Measurements from ENCODE around the gene DHPS. TPM values are rescaled to one million over a fixed set of nuclear protein-coding genes. Genes with fewer than 3 reads are reported as not detected.
A peak's percentile ranks its signal among the peaks of the same experiment; 100 is the strongest.

The DHPS gene
- total and polyA plus RNA-seq, 2 experiments from 2014 or later: 50.9 to 68.4 TPM

DNA sequence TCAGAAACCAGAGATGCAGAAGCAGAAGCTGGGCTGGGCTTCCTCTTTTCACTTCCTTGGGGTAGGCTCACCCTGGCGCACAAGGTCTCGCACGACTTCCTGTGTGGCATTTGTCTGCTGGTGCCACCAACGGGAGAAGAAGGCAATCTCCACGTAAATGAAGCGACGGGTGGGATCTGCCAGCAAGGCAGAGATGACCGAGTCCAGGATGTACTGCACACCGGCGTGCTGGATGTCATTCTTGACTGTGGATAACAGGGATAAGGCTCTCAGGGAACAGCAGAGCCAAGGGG, 16.5 kb downstream of the DHPS start:
- Histone ChIP-seq H3K79me2 (ENCODE audit: insufficient read depth) (peaks cover 42% of the 10 kb centered on the region), H3K4me2 (ENCODE audit: unreplicated experiment) (no peak overlapping the region), H3K27me3 (replicated peaks; ENCODE audit: insufficient read depth) (no peaks in the 10 kb centered on the region), H3K4me1 (ENCODE audit: insufficient read depth) (peaks cover 16% of the 10 kb centered on the region), H3K9me3 (ENCODE audit: low read depth) (no peaks in the 10 kb centered on the region), H3F3A (ENCODE audit: insufficient read depth) (peaks cover 6% of the 10 kb centered on the region; the same call in 1 of the 2 replicates), H4K20me1 (ENCODE audit: insufficient read depth) (no peaks in the 10 kb centered on the region), H2AFZ (no peak overlapping the region), H3K9ac (no peak overlapping the region), H3K27ac (no peak overlapping the region), H3K9me2 (ENCODE audit: insufficient read depth) (no peaks in the 10 kb centered on the region), H3K36me3 (ENCODE audit: low read depth) (no peaks in the 10 kb centered on the region), H3K4me3 (no peak overlapping the region)
- WGBS, 2 experiments (ENCODE audit: low coverage in 1 of 2, low lambda C conversion rate in 2 of 2, missing lambda C conversion rate in 2 of 2): 95 to 97% methylated on average over 10 of the region's 10 CpGs
- DNase-seq: no peak
- in situ Hi-C loops (cut with MboI): no loop called here
- TF ChIP-seq EZH2 (IDR thresholded peaks at IDR 0.05; ENCODE audit: insufficient read depth, poor library complexity, severe bottlenecking): no peak
- no peak for TF ChIP-seq EZH2phosphoT487 (IDR thresholded peaks at IDR 0.05; ENCODE audit: insufficient read depth, low read depth)

DNA sequence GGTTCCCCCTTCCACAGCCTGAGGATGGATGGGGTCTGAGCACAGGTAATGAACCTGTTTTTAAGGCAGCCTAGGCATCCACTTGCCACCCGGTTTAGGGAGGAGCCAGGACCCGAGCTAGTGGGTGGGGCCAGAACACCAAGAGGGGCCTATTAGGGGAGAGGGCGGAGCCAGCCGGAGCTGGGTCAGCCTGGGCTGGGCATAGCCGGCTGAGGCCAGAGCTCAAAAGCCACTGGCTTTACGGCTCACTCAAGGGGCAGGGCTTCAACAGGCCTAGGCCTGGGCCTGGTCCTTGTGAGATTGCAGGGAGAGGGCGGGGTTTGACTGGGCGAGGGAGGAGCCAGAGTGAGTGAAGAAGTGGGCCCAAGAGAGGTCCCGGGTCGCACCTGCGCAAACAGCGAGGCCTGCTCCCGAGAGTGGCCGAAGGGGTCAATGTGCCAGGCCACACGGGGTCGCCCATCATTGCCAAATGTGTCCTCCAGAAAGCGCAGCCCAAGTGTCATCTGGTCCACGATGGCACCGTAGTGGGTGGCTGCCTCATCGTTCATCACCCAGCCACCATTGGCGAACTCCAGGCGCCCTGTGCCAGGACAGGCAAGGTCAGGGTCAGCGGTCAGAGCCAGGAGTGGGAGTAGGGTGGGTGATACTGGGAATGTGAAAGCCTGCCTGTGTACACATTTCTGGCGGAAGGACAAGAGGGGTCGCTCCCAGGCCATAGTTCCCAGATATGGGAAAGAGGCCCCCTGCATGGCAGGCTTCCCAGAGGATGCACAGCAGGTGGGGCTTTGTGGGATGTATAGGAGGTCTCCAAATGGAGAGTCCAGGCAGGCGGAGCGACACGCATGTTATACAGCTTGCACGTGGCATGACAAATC, 17.0 kb downstream of the DHPS start:
- H3K9me3 ChIP-seq (ENCODE audit: low read depth): no peaks in the 10 kb centered on the region
- peaks cover 37% of the 10 kb centered on the region for H3K79me2 ChIP-seq (ENCODE audit: insufficient read depth)
- no peak overlapping the region for H3K4me3 ChIP-seq
- peak; percentile 26 for DNase-seq
- no peak overlapping the region for H3K27ac ChIP-seq
- H3F3A ChIP-seq (ENCODE audit: insufficient read depth): peaks cover 6% of the 10 kb centered on the region; the same call in 1 of the 2 replicates
- H3K36me3 ChIP-seq (ENCODE audit: low read depth): no peaks in the 10 kb centered on the region
- no peaks in the 10 kb centered on the region for H3K9me2 ChIP-seq (ENCODE audit: insufficient read depth)
- TF ChIP-seq EZH2 (IDR thresholded peaks at IDR 0.05; ENCODE audit: insufficient read depth, poor library complexity, severe bottlenecking) (no peak), EZH2phosphoT487 (IDR thresholded peaks at IDR 0.05; ENCODE audit: insufficient read depth, low read depth) (no peak)
- 86 to 88% methylated on average over 29 of the region's 29 CpGs for WGBS, 2 experiments (ENCODE audit: low coverage in 1 of 2, low lambda C conversion rate in 2 of 2, missing lambda C conversion rate in 2 of 2)
- no peaks in the 10 kb centered on the region for H4K20me1 ChIP-seq (ENCODE audit: insufficient read depth)
- H2AFZ ChIP-seq: no peak overlapping the region
- H3K9ac ChIP-seq: no peak overlapping the region
- in situ Hi-C loops (cut with MboI): no loop called here
- H3K27me3 ChIP-seq (replicated peaks; ENCODE audit: insufficient read depth): no peaks in the 10 kb centered on the region
- no peak overlapping the region for H3K4me2 ChIP-seq (ENCODE audit: unreplicated experiment)
- peaks cover 16% of the 10 kb centered on the region for H3K4me1 ChIP-seq (ENCODE audit: insufficient read depth)

DNA sequence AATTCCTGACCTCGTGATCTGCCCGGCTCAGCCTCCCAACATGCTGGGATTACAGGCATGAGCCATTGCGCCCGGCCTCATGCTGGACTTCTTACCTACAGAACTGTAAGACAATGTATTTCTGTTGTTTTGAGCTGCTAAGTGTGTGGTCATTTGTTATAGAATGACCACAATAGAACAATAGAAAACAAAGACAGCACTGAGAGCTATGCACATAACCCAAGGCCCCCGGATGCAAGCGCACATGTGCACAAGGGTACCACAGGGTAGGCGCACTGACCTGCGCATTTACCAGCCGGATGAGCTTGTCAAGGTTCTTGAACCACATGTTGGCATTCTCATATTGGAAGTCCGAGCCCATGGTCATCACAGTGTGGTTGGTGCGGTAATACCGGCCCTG, 20.7 kb downstream of the DHPS start:
- Histone ChIP-seq H3K36me3 (ENCODE audit: low read depth) (no peaks in the 10 kb centered on the region; the same call in 1 of the 2 replicates), H3K4me2 (ENCODE audit: unreplicated experiment) (no peak overlapping the region)
- WGBS, 2 experiments (ENCODE audit: low coverage in 1 of 2, low lambda C conversion rate in 2 of 2, missing lambda C conversion rate in 2 of 2): 88 to 89% methylated on average over 12 of the region's 12 CpGs

DNA sequence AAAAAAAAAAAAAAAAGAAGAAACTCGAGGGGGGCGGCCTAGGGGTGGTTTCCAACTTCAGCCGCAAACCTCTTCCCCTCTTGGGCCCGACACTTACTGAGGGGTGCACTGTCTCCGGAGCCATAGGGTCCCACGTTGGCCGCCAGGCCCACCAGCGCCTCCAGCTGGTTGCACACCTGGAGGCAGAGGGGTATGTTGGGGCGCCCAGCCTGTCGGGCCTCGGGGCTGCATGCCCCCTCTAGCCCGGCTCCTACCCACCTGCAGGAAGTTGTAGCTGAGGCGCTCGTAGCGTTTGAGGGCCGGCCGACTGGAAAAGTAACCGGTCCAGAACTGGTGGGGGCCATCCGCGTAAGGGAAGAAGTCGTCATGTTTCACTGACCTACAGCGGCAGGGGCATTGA, 23.7 kb downstream of the DHPS start:
- no peaks in the 10 kb centered on the region for H3K27me3 ChIP-seq (replicated peaks; ENCODE audit: insufficient read depth)
- TF ChIP-seq EZH2 (IDR thresholded peaks at IDR 0.05; ENCODE audit: insufficient read depth, poor library complexity, severe bottlenecking): no peak
- no peak for TF ChIP-seq EZH2phosphoT487 (IDR thresholded peaks at IDR 0.05; ENCODE audit: insufficient read depth, low read depth)
- no peak for DNase-seq
- no peaks in the 10 kb centered on the region for H3K79me2 ChIP-seq (ENCODE audit: insufficient read depth)
- H2AFZ ChIP-seq: no peak overlapping the region
- H3K27ac ChIP-seq: no peak overlapping the region
- H3F3A ChIP-seq (ENCODE audit: insufficient read depth): no peaks in the 10 kb centered on the region
- H3K4me3 ChIP-seq: no peak overlapping the region
- no peak overlapping the region for H3K4me2 ChIP-seq (ENCODE audit: unreplicated experiment)
- no peaks in the 10 kb centered on the region for H3K9me3 ChIP-seq (ENCODE audit: low read depth)
- no peaks in the 10 kb centered on the region for H4K20me1 ChIP-seq (ENCODE audit: insufficient read depth)
- in situ Hi-C loops (cut with MboI): no loop called here
- peaks cover 6% of the 10 kb centered on the region; the same call in 1 of the 2 replicates for H3K36me3 ChIP-seq (ENCODE audit: low read depth)
- WGBS, 2 experiments (ENCODE audit: low coverage in 1 of 2, low lambda C conversion rate in 2 of 2, missing lambda C conversion rate in 2 of 2): 91 to 99% methylated on average over 19 to 22 of the region's 22 CpGs
- no peak overlapping the region for H3K9ac ChIP-seq
- no peaks in the 10 kb centered on the region for H3K9me2 ChIP-seq (ENCODE audit: insufficient read depth)
- no peaks in the 10 kb centered on the region for H3K4me1 ChIP-seq (ENCODE audit: insufficient read depth)

More for the DNA sequence above, 20.7 kb downstream of the DHPS start:
- in situ Hi-C loops (cut with MboI): no loop called here
- Histone ChIP-seq H3K9me2 (ENCODE audit: insufficient read depth) (no peaks in the 10 kb centered on the region), H2AFZ (no peak overlapping the region), H3K9me3 (ENCODE audit: low read depth) (no peaks in the 10 kb centered on the region), H3K9ac (no peak overlapping the region), H3K4me1 (ENCODE audit: insufficient read depth) (no peaks in the 10 kb centered on the region), H3F3A (ENCODE audit: insufficient read depth) (no peaks in the 10 kb centered on the region), H4K20me1 (ENCODE audit: insufficient read depth) (no peaks in the 10 kb centered on the region), H3K79me2 (ENCODE audit: insufficient read depth) (peaks cover 8% of the 10 kb centered on the region), H3K27ac (no peak overlapping the region), H3K4me3 (no peak overlapping the region), H3K27me3 (replicated peaks; ENCODE audit: insufficient read depth) (no peaks in the 10 kb centered on the region)
- no peak for TF ChIP-seq EZH2phosphoT487 (IDR thresholded peaks at IDR 0.05; ENCODE audit: insufficient read depth, low read depth)
- TF ChIP-seq EZH2 (IDR thresholded peaks at IDR 0.05; ENCODE audit: insufficient read depth, poor library complexity, severe bottlenecking): no peak
- DNase-seq: no peak
